Measurements from ENCODE around the gene MMAA.

DNA sequence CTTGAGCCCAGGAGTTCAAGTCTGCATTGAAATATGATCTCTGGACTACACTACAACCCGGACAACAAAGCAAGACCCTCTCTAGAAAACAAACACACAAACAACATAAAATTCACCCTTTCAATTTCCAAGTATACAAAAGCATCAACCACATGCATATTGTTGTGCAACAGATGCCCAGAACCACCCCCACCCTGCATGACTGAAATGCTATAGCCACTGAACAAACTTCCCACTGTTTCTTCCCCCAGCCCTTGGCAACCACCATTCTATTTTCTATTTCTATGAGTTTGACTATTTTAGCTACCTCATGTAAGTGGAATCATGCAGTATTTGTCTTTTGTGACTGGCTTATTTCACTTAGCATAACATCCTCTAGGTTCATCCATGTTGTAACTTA is 46.6 kb downstream of the MMAA start:
- TF ChIP-seq TAF1 (IDR thresholded peaks at IDR 0.05; ENCODE audit: borderline replicate concordance, insufficient read depth, low read length) (no peak), SIN3A (IDR thresholded peaks at IDR 0.05; ENCODE audit: borderline replicate concordance, insufficient read depth, low read length) (no peak), POLR2AphosphoS5 (IDR thresholded peaks at IDR 0.05; ENCODE audit: low read depth, low read length) (no peak)
